Activated naive CD8-positive, alpha-beta T cell treated with anti-CD3 and anti-CD28 coated beads, Interleukin-2, amount 50 U/mL, for 16 hours (primary cell): ENCODE results near the gene TM4SF1.

Experiments used
- DNase-seq: peaks from one replicate; pipeline ENCODE4 v3.0.0-alpha.2; 2020; ENCODE audit warnings: low read depth, low spot score

Gene TM4SF1

GRCh38 chr3:149375501-149376196, 1.8 kb downstream of the TM4SF1 start:
- no peak for DNase-seq

- DNase-seq, result no peak
Observed at GRCh38 chr3:149374793-149375500, 2.5 kb downstream of the TM4SF1 start.

GRCh38 chr3:149374391-149374790, 3.1 kb downstream of the TM4SF1 start:
- no peak for DNase-seq

- DNase-seq, result no peak
Observed at GRCh38 chr3:149373235-149374125, 4.0 kb downstream of the TM4SF1 start.

- DNase-seq, result no peak
Observed at GRCh38 chr3:149371723-149372114, 5.7 kb downstream of the TM4SF1 start.

- DNase-seq, result no peak
Observed at GRCh38 chr3:149371001-149371722, 6.3 kb downstream of the TM4SF1 start.

- DNase-seq, result no peak
Observed at GRCh38 chr3:149369991-149370866, 7.2 kb downstream of the TM4SF1 start.

GRCh38 chr3:149368674-149369497, 8.6 kb downstream of the TM4SF1 start:
- DNase-seq, result no peak

GRCh38 chr3:149368201-149368673, 9.2 kb downstream of the TM4SF1 start:
- no peak for DNase-seq

- DNase-seq, result no peak
Observed at GRCh38 chr3:149366941-149367840, 10.3 kb downstream of the TM4SF1 start.

- DNase-seq, result no peak
Observed at GRCh38 chr3:149366031-149366430, 11.4 kb downstream of the TM4SF1 start.

- no peak for DNase-seq
Observed at GRCh38 chr3:149364624-149365023, 12.8 kb downstream of the TM4SF1 start.

- no peak for DNase-seq
Observed at GRCh38 chr3:149363053-149363452, 14.4 kb downstream of the TM4SF1 start.

GRCh38 chr3:149362366-149362765, 15.1 kb downstream of the TM4SF1 start:
- no peak for DNase-seq

- no peak for DNase-seq
Observed at GRCh38 chr3:149356630-149357029, 20.8 kb downstream of the TM4SF1 start.

- DNase-seq, result no peak
Observed at GRCh38 chr3:149356044-149356592, 21.3 kb downstream of the TM4SF1 start.

- no peak for DNase-seq
Observed at GRCh38 chr3:149353581-149354184, 23.8 kb downstream of the TM4SF1 start.

- DNase-seq, result no peak
Observed at GRCh38 chr3:149352556-149352955, 24.9 kb downstream of the TM4SF1 start.
